Esophagus squamous epithelium (tissue), 5 donors: ENCODE measurements around the gene TBX15. TPM values are rescaled to one million over a fixed set of nuclear protein-coding genes. Genes with fewer than 3 reads are reported as not detected.

Experiments
- DNase-seq: peaks from one replicate; lab custom pipeline; 2025; lab: John Stamatoyannopoulos, UW
- H3K27ac ChIP-seq, 4 donors: fragments of 200-600 bp; sonication (generic); one replicate each; pipeline ENCODE4 v1.5.1; 2016 to 2019; ENCODE audit warnings: mild to moderate bottlenecking in 1 of 4
- H3K27me3 ChIP-seq, 4 donors: fragments of 200-600 bp; sonication (generic); 1 replicate in 3 of 4; 2 replicates in 1 of 4; pipeline versions ENCODE4 v1.5.1 to v1.6.0; 2017 to 2021; ENCODE audit warnings: antibody characterized with exemption in 1 of 4
- H3K36me3 ChIP-seq, 3 donors: fragments of 200-600 bp; sonication (generic); one replicate each; pipeline ENCODE4 v1.5.1; 2016 to 2019
- H3K4me1 ChIP-seq, 3 donors: fragments of 200-600 bp; sonication (generic); one replicate each; pipeline ENCODE4 v1.5.1; 2017 to 2019
- H3K4me3 ChIP-seq, 4 donors: fragments of 200-600 bp; sonication (generic); 1 replicate in 3 of 4; 2 replicates in 1 of 4; pipeline ENCODE4 v1.5.1; 2016 to 2019; ENCODE audit warnings: mild to moderate bottlenecking in 2 of 4, moderate library complexity in 1 of 4
- H3K9me3 ChIP-seq, 3 donors: fragments of 200-600 bp; sonication (generic); one replicate each; pipeline ENCODE4 v1.5.1; 2016 to 2019
- POLR2A ChIP-seq, 4 donors: fragments of 450-650 bp; IDR thresholded peaks; one replicate each; pipeline ENCODE4 v1.6.1; 2017; ENCODE audit warnings: antibody characterized with exemption in 4 of 4, mild to moderate bottlenecking in 4 of 4, moderate library complexity in 3 of 4
- WGBS, 2 donors: methylation state at CpG; one replicate each; pipeline ENCODE4 v1.1.5; 2018; 5-methylcytosine and 5-hydroxymethylcytosine counted together
- intact Hi-C: fragments of 100-400 bp; cut with DNase I; formaldehyde crosslinking; loops from one replicate; pipeline ENCODE4 v1.15.0; 2022
- total RNA-seq, 4 donors: library from RNA; depleted of rRNA; stranded (reverse); fragments of >200 nt; gene quantifications; one replicate each; pipeline ENCODE4 v1.1.0, GENCODE V29; 2016
- TF ChIP-seq, protein P1 (sequence below), 6 experiments: fragments of 450-650 bp in 4 of 6; fragments of 200-600 bp in 2 of 6; sonication (generic) in 2 of 6; IDR thresholded peaks; one replicate each; pipeline ENCODE4 v1.5.1; 2016 to 2019; ENCODE audit warnings: antibody characterized with exemption in 6 of 6, mild to moderate bottlenecking in 4 of 6, moderate library complexity in 4 of 6
- donor health status: DM: yes; HTN: yes; CAD: no.

The TBX15 gene
- total RNA-seq, 4 donors from 2014 or later, result 0.15 to 0.19 TPM; not detected in 2

DNA sequence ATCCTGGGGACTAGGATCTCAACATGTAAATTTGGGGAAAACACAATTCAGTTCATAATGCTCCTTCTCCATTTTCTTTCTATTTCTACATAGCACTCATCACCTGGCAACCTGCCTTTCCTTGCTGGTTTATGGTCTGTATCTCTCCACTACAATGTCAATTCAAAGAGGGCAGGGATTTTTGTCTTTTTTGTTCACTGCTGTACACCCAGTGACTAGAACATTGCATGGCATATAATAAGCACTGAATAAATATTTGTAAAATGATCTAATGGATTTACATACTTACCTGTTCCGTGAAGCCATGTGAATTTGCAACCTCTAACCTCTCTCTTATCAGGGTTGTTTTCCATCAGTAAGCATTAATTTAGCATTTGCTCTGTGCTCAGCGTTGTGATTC, 27.4 kb upstream of the TBX15 start:
- 75 to 77% methylated on average over 2 of the region's 2 CpGs for WGBS, 2 donors

DNA sequence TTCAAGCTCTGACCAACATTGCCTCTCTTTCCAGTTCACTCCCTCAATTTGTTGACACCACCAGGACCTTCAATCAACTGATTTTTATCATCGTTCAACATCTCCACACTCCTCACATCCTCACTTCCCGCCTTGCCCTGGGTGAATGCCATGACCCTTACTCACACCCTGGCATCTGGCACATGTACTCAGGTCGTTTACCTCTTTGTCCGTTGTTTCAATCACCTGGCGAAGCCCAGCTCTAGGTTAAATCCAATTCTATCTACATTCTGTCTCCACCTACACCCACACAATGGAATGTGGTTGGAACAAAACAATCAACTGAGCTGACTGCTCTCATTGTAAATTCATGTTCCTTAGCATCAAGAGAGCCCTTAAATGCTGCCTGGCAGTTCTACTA, 24.2 kb upstream of the TBX15 start:
- intact Hi-C loops, result no loop called here
- no peak for TF ChIP-seq POLR2A (IDR thresholded peaks at IDR 0.05)
- TF ChIP-seq, protein P1, sequence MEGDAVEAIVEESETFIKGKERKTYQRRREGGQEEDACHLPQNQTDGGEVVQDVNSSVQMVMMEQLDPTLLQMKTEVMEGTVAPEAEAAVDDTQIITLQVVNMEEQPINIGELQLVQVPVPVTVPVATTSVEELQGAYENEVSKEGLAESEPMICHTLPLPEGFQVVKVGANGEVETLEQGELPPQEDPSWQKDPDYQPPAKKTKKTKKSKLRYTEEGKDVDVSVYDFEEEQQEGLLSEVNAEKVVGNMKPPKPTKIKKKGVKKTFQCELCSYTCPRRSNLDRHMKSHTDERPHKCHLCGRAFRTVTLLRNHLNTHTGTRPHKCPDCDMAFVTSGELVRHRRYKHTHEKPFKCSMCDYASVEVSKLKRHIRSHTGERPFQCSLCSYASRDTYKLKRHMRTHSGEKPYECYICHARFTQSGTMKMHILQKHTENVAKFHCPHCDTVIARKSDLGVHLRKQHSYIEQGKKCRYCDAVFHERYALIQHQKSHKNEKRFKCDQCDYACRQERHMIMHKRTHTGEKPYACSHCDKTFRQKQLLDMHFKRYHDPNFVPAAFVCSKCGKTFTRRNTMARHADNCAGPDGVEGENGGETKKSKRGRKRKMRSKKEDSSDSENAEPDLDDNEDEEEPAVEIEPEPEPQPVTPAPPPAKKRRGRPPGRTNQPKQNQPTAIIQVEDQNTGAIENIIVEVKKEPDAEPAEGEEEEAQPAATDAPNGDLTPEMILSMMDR (IDR thresholded peaks at IDR 0.05), result no peak
- Histone ChIP-seq H3K4me3 (no peak overlapping the region), H3K27ac (no peak overlapping the region), H3K27me3 (peaks cover 6 to 26% (median 10%) of the 10 kb centered on the region in 4 donors), H3K4me1 (peaks cover 9 to 20% (median 15%) of the 10 kb centered on the region in 3 donors), H3K9me3 (no peaks in the 10 kb centered on the region), H3K36me3 (no peaks in the 10 kb centered on the region)
- DNase-seq, result no peak
- 53 to 67% methylated on average over 5 of the region's 5 CpGs for WGBS, 2 donors

More for the DNA sequence above, 27.4 kb upstream of the TBX15 start:
- no peaks in the 10 kb centered on the region for H3K27me3 ChIP-seq
- no peak for DNase-seq
- no peak for TF ChIP-seq POLR2A (IDR thresholded peaks at IDR 0.05)
- TF ChIP-seq, protein P1 (IDR thresholded peaks at IDR 0.05), result no peak
- peaks cover 0 to 5% (median 0%) of the 10 kb centered on the region in 3 donors for H3K36me3 ChIP-seq
- no peaks in the 10 kb centered on the region for H3K9me3 ChIP-seq
- intact Hi-C loops, result no loop called here
- no peak overlapping the region for H3K4me3 ChIP-seq
- no peak overlapping the region for H3K27ac ChIP-seq
- no peaks in the 10 kb centered on the region for H3K4me1 ChIP-seq

DNA sequence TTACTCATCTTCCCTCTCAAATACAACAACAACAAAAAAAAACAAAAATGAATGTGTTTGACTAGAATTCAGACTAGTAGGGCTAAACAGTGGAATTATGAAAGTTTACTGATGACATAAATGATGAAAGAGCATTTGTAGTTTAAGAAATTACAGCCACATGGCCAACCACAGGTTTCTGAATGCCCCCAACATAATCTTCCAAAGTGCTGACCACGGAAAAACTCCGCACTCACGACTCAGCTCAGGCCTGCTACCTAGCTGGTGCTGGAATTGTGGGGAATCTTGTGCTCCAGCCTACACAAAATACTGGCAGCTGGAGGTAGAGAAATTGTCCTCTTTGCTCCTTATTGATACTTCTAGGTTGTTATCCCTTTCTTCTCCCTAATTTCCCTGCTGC, 23.6 kb upstream of the TBX15 start:
- TF ChIP-seq, protein P1 (IDR thresholded peaks at IDR 0.05), result no peak
- no peak for TF ChIP-seq POLR2A (IDR thresholded peaks at IDR 0.05)
- no peak for DNase-seq
- Histone ChIP-seq H3K36me3 (no peaks in the 10 kb centered on the region), H3K27ac (no peak overlapping the region), H3K4me3 (no peak overlapping the region), H3K4me1 (peaks cover 15 to 26% (median 21%) of the 10 kb centered on the region in 3 donors), H3K9me3 (no peaks in the 10 kb centered on the region), H3K27me3 (peaks cover 6 to 32% (median 16%) of the 10 kb centered on the region in 4 donors)
- WGBS, 2 donors, result 88 to 89% methylated on average over 3 of the region's 3 CpGs
- intact Hi-C loops, result no loop called here

DNA sequence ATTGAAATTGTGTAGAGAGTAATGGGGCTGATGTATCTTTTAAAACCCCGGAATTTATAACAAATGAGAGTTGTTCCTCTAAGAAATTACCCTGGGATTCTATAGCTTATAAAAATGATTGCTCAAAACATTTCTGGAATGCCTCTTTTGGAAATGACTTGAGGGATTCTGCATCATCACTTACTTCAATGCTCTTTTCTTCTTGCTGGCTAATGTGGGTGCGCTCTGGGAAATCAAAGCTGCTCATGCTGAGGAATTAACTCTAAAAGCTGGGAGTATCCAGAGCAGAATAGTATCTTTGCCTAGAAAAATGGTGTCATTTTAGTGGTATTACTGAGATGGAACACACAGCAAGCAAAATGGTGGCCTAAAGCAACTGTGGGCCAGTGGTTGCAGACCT, 23.0 kb upstream of the TBX15 start:
- WGBS, 2 donors, result 82 to 87% methylated on average over 2 of the region's 2 CpGs
- Histone ChIP-seq H3K4me3 (no peak overlapping the region), H3K36me3 (no peaks in the 10 kb centered on the region), H3K4me1 (peaks cover 17 to 32% (median 25%) of the 10 kb centered on the region in 3 donors), H3K27me3 (peaks cover 10 to 38% (median 22%) of the 10 kb centered on the region in 4 donors), H3K9me3 (no peaks in the 10 kb centered on the region), H3K27ac (no peak overlapping the region)
- DNase-seq, result no peak
- intact Hi-C loops, result no loop called here
- TF ChIP-seq, protein P1 (IDR thresholded peaks at IDR 0.05), result no peak
- no peak for TF ChIP-seq POLR2A (IDR thresholded peaks at IDR 0.05)

DNA sequence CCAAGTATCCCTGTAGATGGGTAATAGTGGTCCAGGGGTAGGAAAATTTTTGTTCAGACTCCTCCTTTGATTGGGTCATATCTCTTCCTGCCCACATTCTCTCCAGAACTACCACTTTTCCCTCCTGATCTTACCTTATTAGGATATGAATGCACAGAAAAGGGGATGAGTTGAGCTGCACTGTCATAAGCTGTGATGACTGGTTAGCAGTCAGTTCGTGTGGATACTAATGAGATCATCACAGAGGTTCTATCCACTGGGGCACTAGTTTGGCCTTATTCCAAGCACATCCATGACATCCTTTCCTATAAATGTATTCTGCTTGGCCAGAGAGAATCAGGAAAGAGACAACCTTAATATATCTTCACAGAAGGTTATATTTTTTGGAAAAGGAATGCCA, 22.1 kb upstream of the TBX15 start:
- intact Hi-C loops, result no loop called here
- Histone ChIP-seq H3K27ac (no peak overlapping the region), H3K9me3 (no peaks in the 10 kb centered on the region), H3K4me3 (no peak overlapping the region), H3K36me3 (no peaks in the 10 kb centered on the region), H3K4me1 (peaks cover 17 to 34% (median 25%) of the 10 kb centered on the region in 3 donors), H3K27me3 (peaks cover 10 to 48% (median 30%) of the 10 kb centered on the region in 4 donors)
- no peak for DNase-seq
- TF ChIP-seq, protein P1 (IDR thresholded peaks at IDR 0.05), result no peak
- no peak for TF ChIP-seq POLR2A (IDR thresholded peaks at IDR 0.05)
- WGBS, 2 donors, result 33 to 36% methylated on average over 1 of the region's 1 CpG
